Measurements from ENCODE around the gene TOM1. TPM values are rescaled to one million over a fixed set of nuclear protein-coding genes. Genes with fewer than 3 reads are reported as not detected.

Gene TOM1
- total and polyA plus RNA-seq, 2 of the 13 experiments (the other 11 are each of a cell fraction or from before 2014, with no cell fraction given), result 30.8 to 87.3 TPM

DNA sequence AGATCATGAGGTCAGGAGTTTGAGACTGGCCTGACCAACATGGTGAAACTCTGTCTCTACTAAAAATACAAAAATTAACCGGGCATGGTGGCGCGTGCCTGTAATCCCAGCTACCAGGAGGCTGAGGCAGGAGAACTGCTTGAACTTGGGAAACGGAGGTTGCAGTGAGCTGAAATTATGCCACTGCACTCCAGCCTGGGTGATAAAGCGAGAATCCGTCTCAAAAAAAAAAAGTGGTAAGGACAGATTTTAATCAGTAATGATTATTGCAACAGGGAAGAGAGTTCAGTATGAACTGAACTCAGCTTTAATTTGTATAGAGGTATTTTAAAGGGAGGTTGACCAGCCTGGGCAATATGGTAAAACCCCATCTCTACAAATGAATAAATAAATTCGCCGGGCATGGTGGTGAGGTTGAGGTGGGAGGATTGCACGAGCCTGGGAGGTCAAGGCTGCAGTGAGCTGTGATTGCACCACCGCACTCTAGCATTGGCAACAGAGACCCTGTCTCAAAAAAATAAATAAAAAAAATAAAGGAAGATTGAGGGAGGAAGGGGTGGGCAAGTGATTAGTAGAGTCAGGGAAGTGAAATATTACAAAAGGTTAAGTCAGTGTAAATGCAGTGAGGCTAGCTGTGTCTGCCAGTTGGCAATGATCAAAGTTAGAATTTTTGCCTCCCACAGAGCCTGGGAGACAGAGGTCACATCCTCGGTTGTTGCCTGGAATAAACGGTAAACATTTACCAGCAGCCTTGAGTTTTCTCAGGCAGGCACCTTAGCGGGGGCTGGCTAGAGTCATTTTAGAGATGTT is 97.6 kb downstream of the TOM1 start (continued):
- TF ChIP-seq, protein P1, sequence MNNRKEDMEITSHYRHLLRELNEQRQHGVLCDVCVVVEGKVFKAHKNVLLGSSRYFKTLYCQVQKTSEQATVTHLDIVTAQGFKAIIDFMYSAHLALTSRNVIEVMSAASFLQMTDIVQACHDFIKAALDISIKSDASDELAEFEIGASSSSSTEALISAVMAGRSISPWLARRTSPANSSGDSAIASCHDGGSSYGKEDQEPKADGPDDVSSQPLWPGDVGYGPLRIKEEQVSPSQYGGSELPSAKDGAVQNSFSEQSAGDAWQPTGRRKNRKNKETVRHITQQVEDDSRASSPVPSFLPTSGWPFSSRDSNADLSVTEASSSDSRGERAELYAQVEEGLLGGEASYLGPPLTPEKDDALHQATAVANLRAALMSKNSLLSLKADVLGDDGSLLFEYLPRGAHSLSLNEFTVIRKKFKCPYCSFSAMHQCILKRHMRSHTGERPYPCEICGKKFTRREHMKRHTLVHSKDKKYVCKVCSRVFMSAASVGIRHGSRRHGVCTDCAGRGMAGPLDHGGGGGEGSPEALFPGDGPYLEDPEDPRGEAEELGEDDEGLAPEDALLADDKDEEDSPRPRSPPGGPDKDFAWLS (CRISPR knock-in tag; IDR thresholded peaks at IDR 0.05; ENCODE audit: borderline replicate concordance), result no peak
- TF ChIP-seq ZNF790 (CRISPR knock-in tag; IDR thresholded peaks at IDR 0.05; ENCODE audit: borderline replicate concordance) (no peak), SRF (IDR thresholded peaks at IDR 0.05; ENCODE audit: low read depth, low read length) (no peak), ZFP37 (CRISPR knock-in tag; IDR thresholded peaks at IDR 0.05; ENCODE audit: borderline replicate concordance) (no peak), HDAC2 (CRISPR knock-in tag; IDR thresholded peaks at IDR 0.05) (0 out of 2 replicates have a peak, but pooled peaks have one; percentile 18), ZNF780A (CRISPR knock-in tag; IDR thresholded peaks at IDR 0.05) (no peak), ZFP91 (CRISPR knock-in tag; IDR thresholded peaks at IDR 0.05; ENCODE audit: borderline replicate concordance) (no peak), ZNF207 (IDR thresholded peaks at IDR 0.05; ENCODE audit: borderline replicate concordance) (no peak), ZNF782 (CRISPR knock-in tag; IDR thresholded peaks at IDR 0.05; ENCODE audit: borderline replicate concordance) (no peak), ZNF510 (CRISPR knock-in tag; IDR thresholded peaks at IDR 0.05; ENCODE audit: low read depth) (no peak), REXO4 (CRISPR knock-in tag; IDR thresholded peaks at IDR 0.05; ENCODE audit: borderline replicate concordance) (no peak), POLR2A (IDR thresholded peaks at IDR 0.05; ENCODE audit: insufficient read depth in 1 of 2, low read depth in 2 of 2, low read length in 2 of 2) (no peak), SP4 (CRISPR knock-in tag; IDR thresholded peaks at IDR 0.05) (no peak), CTCF (CRISPR knock-in tag; IDR thresholded peaks at IDR 0.05) (no peak), CEBPG (CRISPR knock-in tag; IDR thresholded peaks at IDR 0.05) (peak; percentile 84), PRDM10 (CRISPR knock-in tag; IDR thresholded peaks at IDR 0.05; ENCODE audit: low read depth) (peak; percentile 42; the same call in 1 of the 2 replicates), ZFX (CRISPR knock-in tag; IDR thresholded peaks at IDR 0.05; ENCODE audit: low read depth) (no peak), MEF2D (CRISPR knock-in tag; IDR thresholded peaks at IDR 0.05) (no peak)
- TF ChIP-seq, protein P2, sequence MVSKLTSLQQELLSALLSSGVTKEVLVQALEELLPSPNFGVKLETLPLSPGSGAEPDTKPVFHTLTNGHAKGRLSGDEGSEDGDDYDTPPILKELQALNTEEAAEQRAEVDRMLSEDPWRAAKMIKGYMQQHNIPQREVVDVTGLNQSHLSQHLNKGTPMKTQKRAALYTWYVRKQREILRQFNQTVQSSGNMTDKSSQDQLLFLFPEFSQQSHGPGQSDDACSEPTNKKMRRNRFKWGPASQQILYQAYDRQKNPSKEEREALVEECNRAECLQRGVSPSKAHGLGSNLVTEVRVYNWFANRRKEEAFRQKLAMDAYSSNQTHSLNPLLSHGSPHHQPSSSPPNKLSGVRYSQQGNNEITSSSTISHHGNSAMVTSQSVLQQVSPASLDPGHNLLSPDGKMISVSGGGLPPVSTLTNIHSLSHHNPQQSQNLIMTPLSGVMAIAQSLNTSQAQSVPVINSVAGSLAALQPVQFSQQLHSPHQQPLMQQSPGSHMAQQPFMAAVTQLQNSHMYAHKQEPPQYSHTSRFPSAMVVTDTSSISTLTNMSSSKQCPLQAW (CRISPR knock-in tag; IDR thresholded peaks at IDR 0.05), result no peak
